IMR-90 (cell line): ENCODE measurements around the gene COL25A1. TPM values are rescaled to one million over a fixed set of nuclear protein-coding genes. Genes with fewer than 3 reads are reported as not detected.

ENCODE experiments used
- ATAC-seq: fragments of 200-7000 bp; cut with Tn5 transposase; 2 replicates; pipeline ENCODE4 v1.9.1; 2020; ENCODE audit warnings: low read depth, mild to moderate bottlenecking, moderate library complexity
- BruUV-seq: library from RNA; stranded (reverse); fragments of 400-500 nt; replicated peaks from 2 replicates; lab custom pipeline; 2021; lab: Mats Ljungman, UMichigan
- CTCF ChIA-PET: fragments of 300-600 bp; formaldehyde crosslinking; extraction: SDS; loops from one replicate; lab custom pipeline; 2021; ENCODE audit warnings: antibody characterized with exemption; lab: Yijun Ruan, JAX
- POLR2A ChIA-PET: fragments of 300-600 bp; sonication (Branson Sonifier 250); formaldehyde crosslinking; loops from one replicate; lab custom pipeline; 2022; ENCODE audit warnings: antibody characterized with exemption; ENCODE audit not compliant: unreplicated experiment; lab: Charles Lee
- DNase-seq: peaks from one replicate; pipeline ENCODE4 v3.0.0; 2013
- H2AFZ ChIP-seq: replicated peaks from 2 replicates; pipeline ENCODE3; 2013; ENCODE audit warnings: low read length, mild to moderate bottlenecking; ENCODE audit not compliant: poor library complexity
- H2AK5ac ChIP-seq: 2 replicates; pipeline ENCODE4 v1.6.1; 2013; ENCODE audit warnings: low read depth, low read length, inconsistent platforms
- H2AK9ac ChIP-seq: replicated peaks from 2 replicates; pipeline ENCODE3; 2013; ENCODE audit warnings: mild to moderate bottlenecking, low read depth, low read length, moderate library complexity; ENCODE audit not compliant: poor library complexity
- H2BK120ac ChIP-seq: 2 replicates; pipeline ENCODE4 v1.6.1; 2013; ENCODE audit warnings: low read depth, low read length, inconsistent platforms
- H2BK15ac ChIP-seq: 3 replicates; pipeline ENCODE4 v1.6.1; 2013; ENCODE audit warnings: low read depth, low read length, inconsistent platforms
- H2BK20ac ChIP-seq: 2 replicates; pipeline ENCODE4 v1.6.1; 2013; ENCODE audit warnings: low read depth, mild to moderate bottlenecking, inconsistent platforms, low read length, moderate library complexity
- H2BK5ac ChIP-seq: 2 replicates; pipeline ENCODE4 v1.6.1; 2013; ENCODE audit warnings: mild to moderate bottlenecking, low read depth, low read length, inconsistent platforms; ENCODE audit not compliant: poor library complexity, severe bottlenecking
- H3K14ac ChIP-seq: replicated peaks from 2 replicates; pipeline ENCODE4 v1.6.1; 2013; ENCODE audit warnings: low read depth, low read length, inconsistent platforms
- H3K18ac ChIP-seq: 2 replicates; pipeline ENCODE4 v1.6.1; 2013; ENCODE audit warnings: low read depth, low read length, control low read depth
- H3K23ac ChIP-seq: 2 replicates; pipeline ENCODE4 v1.6.1; 2013; ENCODE audit warnings: low read depth, low read length, inconsistent platforms
- H3K27ac ChIP-seq: 2 replicates; pipeline ENCODE4 v1.5.1; 2013; ENCODE audit warnings: mild to moderate bottlenecking, control low read depth, low read length; ENCODE audit not compliant: insufficient read depth
- H3K27me3 ChIP-seq: 2 replicates; pipeline ENCODE4 v1.6.1; 2013; ENCODE audit warnings: low read length; ENCODE audit not compliant: control insufficient read depth, insufficient read depth
- H3K36me3 ChIP-seq: 2 replicates; pipeline ENCODE4 v1.6.1; 2013; ENCODE audit warnings: low read length, mixed read lengths; ENCODE audit not compliant: control insufficient read depth, insufficient read depth
- H3K4ac ChIP-seq: 2 replicates; pipeline ENCODE4 v1.6.1; 2013; ENCODE audit warnings: low read depth, low read length, inconsistent platforms
- H3K4me1 ChIP-seq: 2 replicates; pipeline ENCODE4 v1.6.1; 2013; ENCODE audit warnings: low read length, mixed read lengths; ENCODE audit not compliant: control insufficient read depth, insufficient read depth
- H3K4me2 ChIP-seq: 2 replicates; pipeline ENCODE4 v1.6.1; 2013; ENCODE audit warnings: low read depth, mild to moderate bottlenecking, control low read depth, low read length, moderate library complexity
- H3K4me3 ChIP-seq: 2 replicates; pipeline ENCODE4 v1.5.1; 2013; ENCODE audit warnings: low read depth, mild to moderate bottlenecking, control low read depth, low read length, moderate library complexity; ENCODE audit not compliant: insufficient read depth
- H3K56ac ChIP-seq: 2 replicates; pipeline ENCODE4 v1.6.1; 2013; ENCODE audit warnings: low read length, inconsistent platforms; ENCODE audit not compliant: insufficient read depth; ENCODE audit errors: extremely low read depth
- H3K79me1 ChIP-seq, 2 experiments: 2 replicates each; pipeline ENCODE4 v1.6.1; 2013; ENCODE audit warnings: low read length in 2 of 2, inconsistent platforms in 1 of 2, low read depth in 1 of 2
- H3K9ac ChIP-seq: 2 replicates; pipeline ENCODE4 v1.6.1; 2013; ENCODE audit warnings: low read depth, low read length, control low read depth
- H3K9me1 ChIP-seq: 2 replicates; pipeline ENCODE4 v1.6.1; 2013; ENCODE audit warnings: low read length, inconsistent platforms; ENCODE audit not compliant: insufficient read depth
- H3K9me3 ChIP-seq: 2 replicates; pipeline ENCODE4 v1.6.1; 2013; ENCODE audit warnings: low read length; ENCODE audit not compliant: control insufficient read depth, insufficient read depth
- H4K20me1 ChIP-seq: 2 replicates; pipeline ENCODE4 v1.6.1; 2013; ENCODE audit warnings: low read length, inconsistent platforms; ENCODE audit not compliant: insufficient read depth
- H4K5ac ChIP-seq: 2 replicates; pipeline ENCODE4 v1.6.1; 2013; ENCODE audit warnings: mild to moderate bottlenecking, low read depth, low read length, control low read depth
- H4K8ac ChIP-seq, 2 experiments: 2 replicates each; pipeline ENCODE4 v1.6.1; 2013; ENCODE audit warnings: low read depth in 2 of 2, low read length in 2 of 2, control low read depth in 1 of 2, inconsistent platforms in 1 of 2
- H4K91ac ChIP-seq: 2 replicates; pipeline ENCODE4 v1.6.1; 2013; ENCODE audit warnings: low read depth, low read length, inconsistent platforms; ENCODE audit not compliant: insufficient read depth
- CEBPB ChIP-seq: IDR thresholded peaks from 2 replicates; pipeline ENCODE4 v1.6.1; 2012; ENCODE audit warnings: low read depth, low read length, improper control_type of control experiment
- CHD1 ChIP-seq: IDR thresholded peaks from 2 replicates; pipeline ENCODE4 v1.6.1; 2012; ENCODE audit warnings: low read depth, low read length, improper control_type of control experiment
- FOS ChIP-seq: fragments of 150-350 bp; IDR thresholded peaks from 2 replicates; pipeline ENCODE4 v1.6.1; 2016; ENCODE audit warnings: low read depth, low read length
- MAFK ChIP-seq: IDR thresholded peaks from 2 replicates; pipeline ENCODE4 v1.6.1; 2012; ENCODE audit warnings: low read depth, low read length, improper control_type of control experiment
- MAZ ChIP-seq: IDR thresholded peaks from 2 replicates; pipeline ENCODE4 v1.6.1; 2012; ENCODE audit warnings: low read depth, mild to moderate bottlenecking, low read length, improper control_type of control experiment, moderate library complexity, borderline replicate concordance
- MXI1 ChIP-seq: IDR thresholded peaks from 2 replicates; pipeline ENCODE4 v1.6.1; 2012; ENCODE audit warnings: low read depth, mild to moderate bottlenecking, low read length, moderate library complexity, borderline replicate concordance
- NFE2L2 ChIP-seq: fragments of 150-350 bp; IDR thresholded peaks from 2 replicates; pipeline ENCODE4 v1.6.1; 2016; ENCODE audit warnings: low read depth, mild to moderate bottlenecking, low read length
- POLR2A ChIP-seq: IDR thresholded peaks from 2 replicates; pipeline ENCODE4 v1.6.1; 2012; ENCODE audit warnings: mild to moderate bottlenecking, low read depth, low read length
- RAD21 ChIP-seq: IDR thresholded peaks from 2 replicates; pipeline ENCODE4 v1.6.1; 2012; ENCODE audit warnings: low read length, improper control_type of control experiment
- SMC3 ChIP-seq: fragments of 150-350 bp; IDR thresholded peaks from 2 replicates; pipeline ENCODE4 v1.6.1; 2016; ENCODE audit warnings: low read depth, mild to moderate bottlenecking, antibody characterized with exemption, low read length, moderate library complexity
- WGBS, 2 experiments: methylation state at CpG; one replicate each; pipeline versions ENCODE4 v1.1.5 to v1.1.7; 2013; ENCODE audit warnings: missing lambda C conversion rate in 2 of 2; ENCODE audit not compliant: insufficient read length in 1 of 2; ENCODE audit errors: extremely low coverage in 2 of 2; 5-methylcytosine and 5-hydroxymethylcytosine counted together
- dilution Hi-C: fragments of 300-500 bp; cut with HindIII; formaldehyde crosslinking; loops from one replicate; pipeline ENCODE4 v1.14.3; 2018; ENCODE audit warnings: low sequenced_read_pairs; ENCODE audit not compliant: unreplicated experiment
- in situ Hi-C: fragments of 300-500 bp; cut with MboI; formaldehyde crosslinking; loops from 3 replicates; pipeline ENCODE4 v1.14.3; 2019; ENCODE audit warnings: low sequenced_read_pairs, inconsistent platforms, mixed read lengths
- intact Hi-C: fragments of 100-400 bp; cut with micrococcal nuclease; formaldehyde crosslinking; loops from 2 replicates; pipeline ENCODE4 v1.10.0; 2022
- polyA plus RNA-seq, 3 experiments: library from polyadenylated mRNA; depleted of rRNA; stranded (reverse); fragments of >200 nt; gene quantifications; 2 replicates each; pipeline ENCODE4 v1.2.3, GENCODE V29; 2012; ENCODE audit warnings: low replicate concordance in 1 of 3
- total RNA-seq: library from RNA; depleted of rRNA; stranded (reverse); fragments of >200 nt; gene quantifications from 2 replicates; pipeline ENCODE4 v1.2.3, GENCODE V29; 2012
- TF ChIP-seq, protein P1 (sequence below): fragments of 150-350 bp; IDR thresholded peaks from 2 replicates; pipeline ENCODE4 v1.6.1; 2016; ENCODE audit warnings: low read depth, mild to moderate bottlenecking, low read length, moderate library complexity, borderline replicate concordance
- TF ChIP-seq, protein P2 (sequence below): conservative IDR thresholded peaks from 2 replicates; pipeline ENCODE4 v1.5.1; 2012; ENCODE audit warnings: mild to moderate bottlenecking, low read depth, low read length, improper control_type of control experiment

The COL25A1 gene
- total and polyA plus RNA-seq, 2 of the 4 experiments (the other 2 are of a cell fraction) = under 0.01 to 0.05 TPM

DNA sequence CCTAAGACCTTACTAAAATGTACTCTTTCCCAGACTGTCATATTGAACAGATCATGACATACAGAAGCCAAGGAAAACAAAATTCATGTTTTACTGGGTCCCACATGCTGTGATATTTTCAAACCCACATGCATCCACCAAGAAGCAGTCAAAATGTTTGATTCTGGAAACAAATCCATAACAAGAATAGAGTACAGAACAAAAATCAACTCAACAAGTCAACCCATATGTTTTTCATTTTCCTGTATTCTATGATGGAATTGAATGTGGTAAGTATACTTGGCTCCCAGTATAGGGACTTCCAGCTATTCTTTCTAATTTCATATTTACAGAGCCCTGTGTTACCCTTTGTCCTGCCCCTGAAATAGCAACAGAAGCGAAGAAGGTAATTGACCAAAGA lies 106.8 kb downstream of the COL25A1 start:
- no peak overlapping the region for H4K91ac ChIP-seq
- no peaks in the 10 kb centered on the region for H3K9me3 ChIP-seq
- H2BK20ac ChIP-seq = no peak overlapping the region
- H4K5ac ChIP-seq = no peak overlapping the region
- H3K23ac ChIP-seq = no peak overlapping the region
- intact Hi-C loops = no loop called here
- CTCF ChIA-PET = no interaction called here
- no peak for TF ChIP-seq NFE2L2
- TF ChIP-seq CEBPB = no peak
- TF ChIP-seq CHD1 = no peak
- TF ChIP-seq MAZ = no peak
- TF ChIP-seq, protein P1, sequence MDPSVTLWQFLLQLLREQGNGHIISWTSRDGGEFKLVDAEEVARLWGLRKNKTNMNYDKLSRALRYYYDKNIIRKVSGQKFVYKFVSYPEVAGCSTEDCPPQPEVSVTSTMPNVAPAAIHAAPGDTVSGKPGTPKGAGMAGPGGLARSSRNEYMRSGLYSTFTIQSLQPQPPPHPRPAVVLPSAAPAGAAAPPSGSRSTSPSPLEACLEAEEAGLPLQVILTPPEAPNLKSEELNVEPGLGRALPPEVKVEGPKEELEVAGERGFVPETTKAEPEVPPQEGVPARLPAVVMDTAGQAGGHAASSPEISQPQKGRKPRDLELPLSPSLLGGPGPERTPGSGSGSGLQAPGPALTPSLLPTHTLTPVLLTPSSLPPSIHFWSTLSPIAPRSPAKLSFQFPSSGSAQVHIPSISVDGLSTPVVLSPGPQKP = no peak
- TF ChIP-seq, protein P2, sequence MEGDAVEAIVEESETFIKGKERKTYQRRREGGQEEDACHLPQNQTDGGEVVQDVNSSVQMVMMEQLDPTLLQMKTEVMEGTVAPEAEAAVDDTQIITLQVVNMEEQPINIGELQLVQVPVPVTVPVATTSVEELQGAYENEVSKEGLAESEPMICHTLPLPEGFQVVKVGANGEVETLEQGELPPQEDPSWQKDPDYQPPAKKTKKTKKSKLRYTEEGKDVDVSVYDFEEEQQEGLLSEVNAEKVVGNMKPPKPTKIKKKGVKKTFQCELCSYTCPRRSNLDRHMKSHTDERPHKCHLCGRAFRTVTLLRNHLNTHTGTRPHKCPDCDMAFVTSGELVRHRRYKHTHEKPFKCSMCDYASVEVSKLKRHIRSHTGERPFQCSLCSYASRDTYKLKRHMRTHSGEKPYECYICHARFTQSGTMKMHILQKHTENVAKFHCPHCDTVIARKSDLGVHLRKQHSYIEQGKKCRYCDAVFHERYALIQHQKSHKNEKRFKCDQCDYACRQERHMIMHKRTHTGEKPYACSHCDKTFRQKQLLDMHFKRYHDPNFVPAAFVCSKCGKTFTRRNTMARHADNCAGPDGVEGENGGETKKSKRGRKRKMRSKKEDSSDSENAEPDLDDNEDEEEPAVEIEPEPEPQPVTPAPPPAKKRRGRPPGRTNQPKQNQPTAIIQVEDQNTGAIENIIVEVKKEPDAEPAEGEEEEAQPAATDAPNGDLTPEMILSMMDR = no peak
- TF ChIP-seq MAFK = no peak
- TF ChIP-seq MXI1 = no peak
- TF ChIP-seq RAD21 = no peak
- no peak for TF ChIP-seq FOS
- TF ChIP-seq POLR2A = no peak
- TF ChIP-seq SMC3 = no peak
- H3K4me2 ChIP-seq = no peak overlapping the region
- H3K14ac ChIP-seq = no peak overlapping the region
- H3K4ac ChIP-seq = no peak overlapping the region
- no peaks in the 10 kb centered on the region for H3K79me1 ChIP-seq
- H3K4me1 ChIP-seq = no peaks in the 10 kb centered on the region
- peaks cover 1% of the 10 kb centered on the region; the same call in 1 of the 2 replicates for H3K27me3 ChIP-seq
- dilution Hi-C loops = no loop called here
- H2BK15ac ChIP-seq = no peak overlapping the region
- BruUV-seq = no TSS peak
- no peak overlapping the region for H3K56ac ChIP-seq
- no peak overlapping the region for H2BK120ac ChIP-seq
- H2AFZ ChIP-seq = no peak overlapping the region
- H3K27ac ChIP-seq = no peak overlapping the region
- no peak overlapping the region for H4K8ac ChIP-seq
- in situ Hi-C loops = no loop called here
- H3K18ac ChIP-seq = no peak overlapping the region
- H2AK9ac ChIP-seq = no peak overlapping the region
- DNase-seq (no peak), ATAC-seq (no peak)
- WGBS, 2 experiments = no CpG with 5 or more reads among the region's 1 CpG
- no peak overlapping the region for H2BK5ac ChIP-seq
- POLR2A ChIA-PET = no interaction called here
- no peak overlapping the region for H2AK5ac ChIP-seq
- H3K36me3 ChIP-seq = no peaks in the 10 kb centered on the region
- no peak overlapping the region for H3K4me3 ChIP-seq
- no peaks in the 10 kb centered on the region for H3K9me1 ChIP-seq
- no peaks in the 10 kb centered on the region for H4K20me1 ChIP-seq
- no peak overlapping the region for H3K9ac ChIP-seq
